ENCODE data around the gene NLRC5.

DNA sequence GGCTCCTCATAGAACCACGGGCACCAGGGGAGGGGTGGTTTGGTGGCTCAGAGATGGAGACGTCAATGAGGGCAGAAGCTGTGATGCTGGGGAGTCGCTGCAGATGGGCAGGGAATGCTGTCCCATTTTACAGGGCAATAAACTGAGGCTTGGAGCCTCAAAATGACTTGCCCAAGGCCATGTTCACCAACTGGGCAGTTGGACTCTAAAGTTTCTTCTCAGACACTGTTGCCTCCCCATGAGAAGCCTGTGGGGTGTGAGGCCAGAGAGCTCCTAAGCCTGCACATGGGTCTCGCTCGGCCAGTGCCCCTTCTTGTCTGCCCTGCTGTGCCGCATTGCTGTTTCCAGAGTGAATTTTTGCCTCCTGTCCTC, 141.6 kb downstream of the NLRC5 start:
- no peak for TF ChIP-seq TAF1 (IDR thresholded peaks at IDR 0.05; ENCODE audit: borderline replicate concordance, insufficient read depth, low read length)
- TF ChIP-seq POLR2AphosphoS5 (IDR thresholded peaks at IDR 0.05; ENCODE audit: low read depth, low read length), result no peak
